Measurements from ENCODE around the gene ABCE1. TPM values are rescaled to one million over a fixed set of nuclear protein-coding genes. Genes with fewer than 3 reads are reported as not detected.

Gene ABCE1
- total and polyA plus RNA-seq, 2 donors (not counting 3 experiments of a cell fraction or from before 2014, with no cell fraction given), result 38.4 to 114 TPM

GRCh38 chr4:145130130-145130529 lies 32.0 kb downstream of the ABCE1 start:
- intact Hi-C loops (cut with micrococcal nuclease) (no loop called here), dilution Hi-C loops (cut with MboI; ENCODE audit: extremely low pct_ligation_motif_present, low sequenced_read_pairs) (no loop called here)
- H3K4me3 ChIP-seq (replicated peaks in 1 of 3; ENCODE audit: insufficient read depth in 1 of 3, low read depth in 1 of 3, low read length in 3 of 3), result no peak overlapping the region
- ChIA-PET CTCF (interaction anchor here (1.0 kb wide), 2 partner anchors 11 to 487 kb away, joined by 3 to 4 read pairs; no protein-coding TSS in a partner anchor), POLR2A (no interaction called here)
- FAIRE-seq (no peak), DNase-seq (ENCODE audit: low read depth, low spot score) (peak; percentile 12)
- no peak overlapping the region for H3K27ac ChIP-seq (ENCODE audit: insufficient read depth, low read depth, low read length)
- no peak overlapping the region for H2AFZ ChIP-seq (ENCODE audit: low read depth, low read length)
- no peaks in the 10 kb centered on the region for H3K79me2 ChIP-seq (ENCODE audit: control insufficient read depth, insufficient read depth, low read length)
- no TSS peak for BruUV-seq (replicated peaks)
- peaks cover 2 to 21% of the 10 kb centered on the region in 2 experiments for H3K36me3 ChIP-seq (ENCODE audit: control insufficient read depth in 2 of 2, extremely low read depth in 1 of 2, insufficient read depth in 2 of 2, low read length in 2 of 2)
- H3K4me2 ChIP-seq (ENCODE audit: insufficient read depth, low read length), result no peak overlapping the region
- peaks cover 16% of the 10 kb centered on the region for H3K4me1 ChIP-seq (ENCODE audit: control insufficient read depth, extremely low read depth, insufficient read depth, low read length)
- TF ChIP-seq EZH2 (IDR thresholded peaks at IDR 0.05; ENCODE audit: borderline replicate concordance, low read depth, low read length, severe bottlenecking) (no peak), MAX (IDR thresholded peaks at IDR 0.05; ENCODE audit: insufficient read depth, insufficient read length) (no peak), MYC (IDR thresholded peaks at IDR 0.05; ENCODE audit: low read depth, low read length) (no peak), GATA2 (IDR thresholded peaks at IDR 0.05; ENCODE audit: insufficient read depth, insufficient read length, low read depth, low read length) (no peak), CTCF (IDR thresholded peaks at IDR 0.05; ENCODE audit: extremely low read depth in 1 of 2, insufficient read depth in 1 of 2, low read depth in 1 of 2, low read length in 2 of 2) (no peak), POLR2A (IDR thresholded peaks at IDR 0.05; ENCODE audit: low read depth, low read length) (no peak), JUN (IDR thresholded peaks at IDR 0.05; ENCODE audit: borderline replicate concordance, insufficient read depth, insufficient read length, low read depth) (no peak), FOS (IDR thresholded peaks at IDR 0.05; ENCODE audit: borderline replicate concordance, insufficient read depth, low read length) (no peak), POLR2AphosphoS5 (IDR thresholded peaks at IDR 0.05; ENCODE audit: insufficient read depth, low read depth, low read length) (no peak)
- H3K9me1 ChIP-seq (replicated peaks; ENCODE audit: control insufficient read depth, extremely low read depth, insufficient read depth, low read length), result no peaks in the 10 kb centered on the region
- no peak overlapping the region for H3K9ac ChIP-seq (replicated peaks; ENCODE audit: extremely low read depth, insufficient read depth, low read length)
- no peaks in the 10 kb centered on the region for H3K9me3 ChIP-seq (replicated peaks; ENCODE audit: control insufficient read depth, insufficient read depth, low read length)
- no peaks in the 10 kb centered on the region for H4K20me1 ChIP-seq (replicated peaks; ENCODE audit: control insufficient read depth, extremely low read depth, insufficient read depth, low read length)
- no peaks in the 10 kb centered on the region for H3K27me3 ChIP-seq (ENCODE audit: control insufficient read depth in 2 of 2, insufficient read depth in 2 of 2, low read length in 2 of 2)
